Spleen (tissue), 11 donors: Measurements from ENCODE around the gene ARHGAP5. TPM values are rescaled to one million over a fixed set of nuclear protein-coding genes. Genes with fewer than 3 reads are reported as not detected.
"Not testable (repeated sequence)": the region's sequence is repeated elsewhere in the genome, so short reads cannot be mapped to it uniquely, and the experiment has no call there.

ENCODE experiments used
- DNase-seq: peaks from one replicate; pipeline ENCODE4 v3.0.0-alpha.2; 2020
- H3K27ac ChIP-seq, 8 donors: fragments of 200-600 bp; sonication (generic) in 7 of 8; 1 replicate in 4 of 8; 2 replicates in 4 of 8; pipeline versions ENCODE4 v1.5.0 to v1.8.0; 2016 to 2021; ENCODE audit warnings: inconsistent platforms in 4 of 8, mild to moderate bottlenecking in 4 of 8, moderate library complexity in 1 of 8
- H3K27me3 ChIP-seq, 7 donors: fragments of 200-600 bp; sonication (generic) in 6 of 7; replicated peaks in 1 of 7; 1 replicate in 4 of 7; 2 replicates in 3 of 7; pipeline versions ENCODE4 v1.5.0 to v1.8.0; 2016 to 2021; ENCODE audit warnings: inconsistent platforms in 3 of 7, mild to moderate bottlenecking in 1 of 7
- H3K36me3 ChIP-seq, 6 donors: fragments of 200-600 bp; sonication (generic) in 5 of 6; 1 replicate in 4 of 6; 2 replicates in 2 of 6; pipeline versions ENCODE4 v1.5.0 to v1.8.0; 2016 to 2021; ENCODE audit warnings: inconsistent platforms in 2 of 6
- H3K4me1 ChIP-seq, 6 donors: fragments of 200-600 bp; sonication (generic) in 5 of 6; 1 replicate in 3 of 6; 2 replicates in 3 of 6; pipeline versions ENCODE4 v1.5.0 to v1.8.0; 2016 to 2021; ENCODE audit warnings: inconsistent platforms in 3 of 6
- H3K4me3 ChIP-seq, 8 donors: fragments of 200-600 bp; sonication (generic) in 7 of 8; 1 replicate in 4 of 8; 2 replicates in 4 of 8; pipeline versions ENCODE4 v1.5.0 to v1.8.0; 2016 to 2021; ENCODE audit warnings: inconsistent platforms in 4 of 8, mild to moderate bottlenecking in 4 of 8, moderate library complexity in 2 of 8
- H3K9me3 ChIP-seq, 8 donors: fragments of 200-600 bp; sonication (generic) in 7 of 8; 1 replicate in 4 of 8; 2 replicates in 4 of 8; pipeline versions ENCODE4 v1.5.0 to v1.8.0; 2016 to 2021; ENCODE audit warnings: inconsistent platforms in 4 of 8
- CTCF ChIP-seq, 11 experiments: fragments of 200-600 bp in 7 of 11; fragments of 450-650 bp in 4 of 11; sonication (generic) in 4 of 11; IDR thresholded peaks in 8 of 11; conservative IDR thresholded peaks in 3 of 11; 1 replicate in 7 of 11; 2 replicates in 4 of 11; pipeline versions ENCODE4 v1.4.0 to v1.8.0; 2016 to 2021; ENCODE audit warnings: antibody characterized with exemption in 11 of 11, inconsistent platforms in 4 of 11, mild to moderate bottlenecking in 1 of 11
- POLR2A ChIP-seq, 3 donors: fragments of 450-650 bp; IDR thresholded peaks; one replicate each; pipeline ENCODE4 v1.5.1; 2017; ENCODE audit warnings: antibody characterized with exemption in 3 of 3, mild to moderate bottlenecking in 1 of 3
- POLR2AphosphoS5 ChIP-seq, 3 donors: sonication (generic); formaldehyde crosslinking; IDR thresholded peaks; one replicate each; pipeline ENCODE4 v1.5.1; 2017; ENCODE audit warnings: antibody characterized with exemption in 3 of 3
- WGBS, 5 donors: extraction: QIAGEN DNeasy Blood & Tissue Kit in 3 of 5; methylation state at CpG; one replicate each; pipeline versions ENCODE4 v1.1.5 to v1.1.7; 2013 to 2018; 5-methylcytosine and 5-hydroxymethylcytosine counted together
- intact Hi-C: fragments of 100-400 bp; cut with DNase I; formaldehyde crosslinking; loops from one replicate; pipeline ENCODE4 v1.15.0; 2023; ENCODE audit warnings: low total_unique reads
- polyA plus RNA-seq, 3 donors: library from polyadenylated mRNA; stranded (reverse); fragments of 200-250 nt; gene quantifications; one replicate each; pipeline ENCODE4 v1.2.1, GENCODE V29; 2013
- total RNA-seq, 7 donors: library from RNA; depleted of rRNA in 3 of 7; stranded (reverse); fragments of >200 nt in 3 of 7; fragmentation: NEBNext Ultra II Directional in 4 of 7; extraction: Animal tissue kit (Norgen Biotek cat#: 25700) in 4 of 7; gene quantifications; one replicate each; pipeline versions ENCODE4 v1.1.0 to v1.2.1, GENCODE V29; 2016 to 2021
- donor health status: healthy with polysubstance abuse.
- donor health status: DM: no; HTN: no; CAD: no; lungs with moderate emphysema.
- donor health status: DM: no; HTN: no; CAD: no.
- donor health status: Bipolar disorder and iron deficiency.
- donor health status: healthy.
- donor health status: DM: no; HTN: no; CAD: no.
- donor health status: DM: yes; HTN: yes; CAD: no.

The ARHGAP5 gene
- total and polyA plus RNA-seq, 10 donors = 10.1 to 189 (median 109) TPM

- intact Hi-C loops = no loop called here
- Histone ChIP-seq H3K4me1 (peaks cover 0 to 5% (median 0%) of the 10 kb centered on the region in 6 donors), H3K27me3 (no peaks in the 10 kb centered on the region), H3K4me3 (no peak overlapping the region), H3K36me3 (peaks cover 0 to 50% (median 0%) of the 10 kb centered on the region in 6 donors), H3K27ac (no peak overlapping the region), H3K9me3 (no peaks in the 10 kb centered on the region)
- DNase-seq = no peak
- TF ChIP-seq CTCF (IDR thresholded peaks at IDR 0.05 in 8 of 11, conservative IDR thresholded peaks at IDR 0.05 in 3 of 11) = no peak
- no peak for TF ChIP-seq POLR2AphosphoS5 (IDR thresholded peaks at IDR 0.05)
- TF ChIP-seq POLR2A (IDR thresholded peaks at IDR 0.05) = no peak
Measured at GRCh38 chr14:32121536-32121935, 44.4 kb downstream of the ARHGAP5 start.

- H3K36me3 ChIP-seq = peaks cover 0 to 49% (median 0%) of the 10 kb centered on the region in 6 donors
- TF ChIP-seq POLR2AphosphoS5 (IDR thresholded peaks at IDR 0.05) = no peak
- no peak for TF ChIP-seq POLR2A (IDR thresholded peaks at IDR 0.05)
- no peak for TF ChIP-seq CTCF (IDR thresholded peaks at IDR 0.05 in 8 of 11, conservative IDR thresholded peaks at IDR 0.05 in 3 of 11)
- 94 to 98% (median 95%) methylated on average over 1 of the region's 1 CpG for WGBS, 5 donors
- H3K27me3 ChIP-seq = no peaks in the 10 kb centered on the region
- no peak overlapping the region for H3K4me3 ChIP-seq
- H3K9me3 ChIP-seq = no peaks in the 10 kb centered on the region
- H3K27ac ChIP-seq = no peak overlapping the region
- no peak for DNase-seq
- intact Hi-C loops = no loop called here
- peaks cover 0 to 5% (median 0%) of the 10 kb centered on the region in 6 donors for H3K4me1 ChIP-seq
Measured at GRCh38 chr14:32121948-32122347, 44.8 kb downstream of the ARHGAP5 start.

GRCh38 chr14:32126899-32127730 is 50.0 kb downstream of the ARHGAP5 start:
- DNase-seq, H3K27ac ChIP-seq, intact Hi-C loops, H3K4me3 ChIP-seq, H3K27me3 ChIP-seq, H3K4me1 ChIP-seq: not testable (repeated sequence)
- peaks cover 0 to 19% (median 10%) of the 10 kb centered on the region in 8 donors for H3K9me3 ChIP-seq
- 84 to 96% (median 93%) methylated on average over 3 to 7 of the region's 13 CpGs for WGBS, 5 donors
- H3K36me3 ChIP-seq = peaks cover 0 to 67% (median 14%) of the 10 kb centered on the region in 6 donors

- Histone ChIP-seq H3K36me3 (peaks cover 0 to 66% (median 14%) of the 10 kb centered on the region in 6 donors), H3K9me3 (peaks cover 0 to 20% (median 10%) of the 10 kb centered on the region in 8 donors)
- WGBS, 5 donors = 96 to 99% (median 98%) methylated on average over 23 to 57 of the region's 57 CpGs
- intact Hi-C loops, H3K4me3 ChIP-seq, DNase-seq, H3K27me3 ChIP-seq, H3K27ac ChIP-seq, H3K4me1 ChIP-seq: not testable (repeated sequence)
- TF ChIP-seq POLR2AphosphoS5 (IDR thresholded peaks at IDR 0.05) = peak in 2 of 3 donors; percentile 19 to 54
Measured at GRCh38 chr14:32127731-32128654, 50.9 kb downstream of the ARHGAP5 start.
